GM12874 (cell line): ENCODE data around the gene ZNF343.

ENCODE experiments used
- CTCF ChIP-seq: IDR thresholded peaks from 2 replicates; pipeline ENCODE4 v1.5.1; 2011; ENCODE audit warnings: low read depth, mild to moderate bottlenecking, control low read depth, low read length, moderate library complexity; ENCODE audit not compliant: insufficient read depth

The ZNF343 gene

GRCh38 chr20:2524709-2525506 lies 16.2 kb upstream of the ZNF343 start:
- TF ChIP-seq CTCF: no peak

DNA sequence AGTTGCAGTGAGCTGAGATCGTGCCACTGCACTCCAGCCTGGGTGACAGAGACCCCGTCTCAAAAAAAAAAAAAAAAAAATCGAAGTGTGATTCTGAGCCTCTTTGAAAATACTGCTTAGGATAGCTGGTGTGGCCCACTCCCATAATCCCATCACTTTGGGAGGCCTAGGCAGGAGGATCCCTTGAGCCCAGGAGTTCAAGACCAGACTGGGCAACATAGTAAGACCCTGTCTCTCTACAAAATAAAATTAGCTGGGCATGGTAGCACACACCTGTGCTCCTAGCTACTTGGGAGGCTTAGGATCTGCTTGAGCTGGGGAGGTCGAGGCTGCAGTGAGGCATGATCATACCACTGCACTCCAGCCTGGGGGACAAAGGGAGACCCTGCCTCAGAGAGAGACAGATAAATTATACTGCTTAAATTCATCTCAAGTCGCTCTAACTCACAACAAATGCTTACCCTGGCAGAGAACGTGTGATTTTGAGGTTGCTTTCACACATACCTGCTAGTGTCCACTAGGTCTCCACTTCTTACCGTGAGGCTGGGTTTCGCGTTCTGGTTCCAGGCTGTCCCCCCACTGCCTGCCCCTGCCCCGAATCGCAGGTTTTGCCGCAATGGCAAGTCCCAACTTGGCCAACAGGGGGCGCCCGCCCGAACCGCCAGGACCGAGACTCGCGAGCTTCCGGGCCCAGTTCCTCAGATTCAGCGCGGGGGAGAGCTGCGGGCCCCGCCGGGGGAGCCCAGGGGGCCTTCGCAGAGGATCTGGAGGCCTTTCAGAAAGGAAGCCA lies 15.4 kb upstream of the ZNF343 start:
- peak; percentile 93 for TF ChIP-seq CTCF

GRCh38 chr20:2521369-2522305 lies 12.9 kb upstream of the ZNF343 start:
- TF ChIP-seq CTCF: peak; percentile 91

GRCh38 chr20:2520617-2521016 lies 11.9 kb upstream of the ZNF343 start:
- no peak for TF ChIP-seq CTCF

GRCh38 chr20:2519115-2519809 lies 10.5 kb upstream of the ZNF343 start:
- no peak for TF ChIP-seq CTCF

DNA sequence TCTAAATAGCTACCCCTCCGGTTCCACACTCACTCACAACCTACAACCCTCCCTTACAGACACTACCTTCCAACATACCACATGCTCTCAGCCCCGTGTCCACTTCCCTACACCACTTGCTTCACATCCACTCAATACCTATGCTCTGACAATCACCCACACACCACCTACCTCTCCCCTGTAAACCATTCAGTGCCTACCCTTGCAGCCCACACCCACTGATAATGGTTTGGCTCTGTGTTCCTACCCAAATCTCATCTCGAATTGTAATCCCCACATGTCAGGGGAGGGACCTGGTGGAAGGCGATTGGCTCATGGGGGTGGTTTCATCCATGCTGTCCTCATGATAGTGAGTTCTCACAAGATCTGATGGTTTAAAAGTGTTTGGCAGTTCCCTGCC lies 9.8 kb upstream of the ZNF343 start:
- no peak for TF ChIP-seq CTCF
